OCI-LY7 (cell line): ENCODE measurements around the gene CLDN19. TPM values are rescaled to one million over a fixed set of nuclear protein-coding genes. Genes with fewer than 3 reads are reported as not detected.
A peak's percentile ranks its signal among the peaks of the same experiment; 100 is the strongest.

Source experiments
- BruUV-seq: library from RNA; stranded (reverse); fragments of 400-500 nt; replicated peaks from 2 replicates; lab custom pipeline; 2021; lab: Mats Ljungman, UMichigan
- CTCF ChIA-PET: fragments of 300-600 bp; sonication (Branson Sonifier 250); formaldehyde crosslinking; loops from one replicate; lab custom pipeline; 2022; ENCODE audit warnings: antibody characterized with exemption; ENCODE audit not compliant: unreplicated experiment; lab: Charles Lee
- POLR2A ChIA-PET: fragments of 300-600 bp; sonication (Branson Sonifier 250); formaldehyde crosslinking; loops from one replicate; lab custom pipeline; 2022; ENCODE audit warnings: antibody characterized with exemption; lab: Charles Lee
- DNase-seq: peaks from one replicate; pipeline ENCODE4 v3.0.0-alpha.2; 2015; ENCODE audit warnings: low spot score
- H2AFZ ChIP-seq: fragments of 200-600 bp; sonication (generic), shearing (Covaris generic); 2 replicates; pipeline ENCODE4 v1.6.1; 2014; ENCODE audit warnings: mild to moderate bottlenecking, antibody characterized with exemption, low read length, moderate library complexity
- H3K27ac ChIP-seq: fragments of 200-600 bp; sonication (generic); 2 replicates; pipeline ENCODE4 v1.5.1; 2014; ENCODE audit warnings: mixed run types, low read depth, mild to moderate bottlenecking, moderate library complexity, low read length, inconsistent platforms; ENCODE audit not compliant: poor library complexity, severe bottlenecking
- H3K36me3 ChIP-seq: fragments of 200-600 bp; sonication (generic); 2 replicates; pipeline ENCODE4 v1.6.1; 2014; ENCODE audit warnings: mild to moderate bottlenecking, antibody characterized with exemption, low read length, moderate library complexity, mixed read lengths; ENCODE audit not compliant: insufficient read depth
- H3K4me1 ChIP-seq: fragments of 200-600 bp; sonication (generic); 2 replicates; pipeline ENCODE4 v1.5.1; 2014; ENCODE audit warnings: mild to moderate bottlenecking, low read length; ENCODE audit not compliant: insufficient read depth, poor library complexity, severe bottlenecking
- H3K4me2 ChIP-seq: fragments of 200-600 bp; sonication (generic); 2 replicates; pipeline ENCODE4 v1.6.1; 2014; ENCODE audit warnings: mild to moderate bottlenecking, low read length
- H3K4me3 ChIP-seq: fragments of 200-600 bp; sonication (generic); 2 replicates; pipeline ENCODE4 v1.5.1; 2014; ENCODE audit warnings: mild to moderate bottlenecking, low read depth, low read length; ENCODE audit not compliant: poor library complexity, severe bottlenecking
- H3K79me2 ChIP-seq: fragments of 200-600 bp; sonication (generic); 2 replicates; pipeline ENCODE4 v1.6.1; 2016; ENCODE audit warnings: low read depth, mild to moderate bottlenecking, low read length, moderate library complexity, mixed read lengths; ENCODE audit not compliant: insufficient read depth
- H3K9me2 ChIP-seq: fragments of 200-600 bp; sonication (generic); 2 replicates; pipeline ENCODE4 v1.6.1; 2016; ENCODE audit warnings: mild to moderate bottlenecking, low read length, mixed read lengths; ENCODE audit not compliant: insufficient read depth
- H3K9me3 ChIP-seq: fragments of 200-600 bp; sonication (generic); 2 replicates; pipeline ENCODE4 v1.6.1; 2014; ENCODE audit warnings: mild to moderate bottlenecking, mixed run types, low read length, mixed read lengths
- H4K20me1 ChIP-seq: fragments of 200-600 bp; sonication (generic); 2 replicates; pipeline ENCODE4 v1.6.1; 2014; ENCODE audit warnings: mild to moderate bottlenecking, antibody characterized with exemption, low read length, moderate library complexity, mixed read lengths; ENCODE audit not compliant: insufficient read depth
- EZH2phosphoT487 ChIP-seq: fragments of 200-600 bp; sonication (generic); IDR thresholded peaks from 2 replicates; pipeline ENCODE4 v1.6.1; 2018; ENCODE audit warnings: low read depth, borderline replicate concordance, mild to moderate bottlenecking, mixed run types, antibody characterized with exemption, low read length, moderate library complexity, mixed read lengths
- intact Hi-C: fragments of 100-400 bp; cut with micrococcal nuclease; formaldehyde crosslinking; loops from one replicate; pipeline ENCODE4 v1.10.0; 2022; ENCODE audit not compliant: unreplicated experiment
- total RNA-seq, 2 experiments: library from RNA; depleted of rRNA in 1 of 2; stranded (reverse); fragments of >200 nt in 1 of 2; shearing (Covaris generic) in 1 of 2; gene quantifications; 2 replicates each; pipeline ENCODE4 v1.2.3, GENCODE V29; 2014 to 2022
- TF ChIP-seq, protein P1 (sequence below): fragments of 200-600 bp; sonication (generic); conservative IDR thresholded peaks from 2 replicates; pipeline ENCODE4 v1.5.1; 2014; ENCODE audit warnings: mild to moderate bottlenecking, antibody characterized with exemption, low read length, moderate library complexity, mixed read lengths

CLDN19 gene
- total RNA-seq, 2 experiments from 2014 or later: not detected

DNA sequence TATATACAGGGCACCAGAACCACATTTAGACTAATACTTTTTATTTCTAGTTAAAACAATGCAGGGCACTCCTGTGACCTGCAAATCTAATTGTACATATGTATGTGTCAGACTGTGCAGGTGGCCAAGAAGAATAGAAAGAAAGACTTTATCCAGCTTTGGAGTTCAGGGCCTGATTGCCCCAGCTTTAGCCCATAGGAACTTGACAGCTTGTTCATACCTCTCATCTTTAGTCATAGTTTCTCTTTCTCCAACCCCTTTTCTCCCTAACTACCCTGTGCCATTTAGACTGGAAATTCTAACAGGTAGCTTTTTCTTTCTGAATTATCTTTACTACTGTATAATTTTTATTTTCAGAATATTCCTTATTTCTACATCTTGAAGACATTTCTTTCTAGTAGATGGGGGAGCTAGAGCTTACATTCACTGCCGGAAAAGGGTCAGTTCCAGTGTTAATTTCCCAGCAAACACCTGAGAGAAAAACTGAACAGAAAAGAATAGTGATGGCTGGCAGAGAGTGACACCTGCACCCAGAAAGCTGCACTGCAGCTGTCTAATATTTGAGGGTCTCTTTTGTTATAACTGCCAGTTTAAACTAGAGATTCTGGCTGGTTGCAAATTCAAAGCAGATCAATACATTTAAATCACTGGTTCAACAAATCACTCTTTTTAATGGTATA is 49.4 kb downstream of the CLDN19 start:
- Histone ChIP-seq H3K4me1 (peaks cover 67% of the 10 kb centered on the region), H2AFZ (no peak overlapping the region), H3K36me3 (peaks cover 100% of the 10 kb centered on the region), H3K9me2 (no peaks in the 10 kb centered on the region), H3K4me2 (peak overlapping the region; percentile 98), H3K27ac (no peak overlapping the region), H3K79me2 (peaks cover 100% of the 10 kb centered on the region), H4K20me1 (peaks cover 97% of the 10 kb centered on the region), H3K9me3 (no peaks in the 10 kb centered on the region), H3K4me3 (peak overlapping the region; percentile 17)
- BruUV-seq: no TSS peak
- DNase-seq: no peak
- intact Hi-C loops: no loop called here
- ChIA-PET CTCF (no interaction called here), POLR2A (interaction anchor here (0.7 to 0.9 kb wide), 2 partner anchors 76 to 284 kb away, joined by 3 to 4 read pairs; partner anchors contain the start of genes C1orf50 and P3H1)
- TF ChIP-seq, protein P1, sequence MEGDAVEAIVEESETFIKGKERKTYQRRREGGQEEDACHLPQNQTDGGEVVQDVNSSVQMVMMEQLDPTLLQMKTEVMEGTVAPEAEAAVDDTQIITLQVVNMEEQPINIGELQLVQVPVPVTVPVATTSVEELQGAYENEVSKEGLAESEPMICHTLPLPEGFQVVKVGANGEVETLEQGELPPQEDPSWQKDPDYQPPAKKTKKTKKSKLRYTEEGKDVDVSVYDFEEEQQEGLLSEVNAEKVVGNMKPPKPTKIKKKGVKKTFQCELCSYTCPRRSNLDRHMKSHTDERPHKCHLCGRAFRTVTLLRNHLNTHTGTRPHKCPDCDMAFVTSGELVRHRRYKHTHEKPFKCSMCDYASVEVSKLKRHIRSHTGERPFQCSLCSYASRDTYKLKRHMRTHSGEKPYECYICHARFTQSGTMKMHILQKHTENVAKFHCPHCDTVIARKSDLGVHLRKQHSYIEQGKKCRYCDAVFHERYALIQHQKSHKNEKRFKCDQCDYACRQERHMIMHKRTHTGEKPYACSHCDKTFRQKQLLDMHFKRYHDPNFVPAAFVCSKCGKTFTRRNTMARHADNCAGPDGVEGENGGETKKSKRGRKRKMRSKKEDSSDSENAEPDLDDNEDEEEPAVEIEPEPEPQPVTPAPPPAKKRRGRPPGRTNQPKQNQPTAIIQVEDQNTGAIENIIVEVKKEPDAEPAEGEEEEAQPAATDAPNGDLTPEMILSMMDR: peak; percentile 60
- no peak for TF ChIP-seq EZH2phosphoT487

DNA sequence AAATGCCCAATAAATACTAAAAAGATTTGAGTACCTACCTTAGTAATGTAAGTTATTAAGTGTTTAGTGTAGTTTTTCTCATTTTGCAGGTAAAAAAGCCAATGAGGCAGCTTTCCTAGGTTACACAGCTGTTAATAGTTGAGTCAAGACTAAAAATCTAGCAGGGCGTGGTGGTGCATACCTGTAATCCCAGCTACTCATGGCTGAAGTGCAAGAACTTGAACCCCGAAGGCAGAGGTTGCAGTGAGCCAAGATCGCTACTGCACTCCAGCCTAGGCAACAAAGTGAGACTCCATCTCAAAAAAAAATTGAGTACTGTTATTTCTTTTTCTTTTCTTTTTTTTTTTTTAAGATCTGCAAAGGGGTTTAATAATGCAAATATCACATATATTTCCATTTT is 50.1 kb downstream of the CLDN19 start:
- Histone ChIP-seq H3K79me2 (peaks cover 100% of the 10 kb centered on the region), H3K27ac (no peak overlapping the region), H3K9me3 (no peaks in the 10 kb centered on the region), H3K4me1 (peaks cover 74% of the 10 kb centered on the region), H3K4me3 (peak overlapping the region; percentile 24), H3K36me3 (peaks cover 100% of the 10 kb centered on the region), H3K9me2 (no peaks in the 10 kb centered on the region), H3K4me2 (peak overlapping the region; percentile 98), H4K20me1 (peaks cover 97% of the 10 kb centered on the region), H2AFZ (no peak overlapping the region)
- BruUV-seq: no TSS peak
- intact Hi-C loops: no loop called here
- ChIA-PET POLR2A (interaction anchor here (0.6 to 0.9 kb wide), 2 partner anchors 11 to 77 kb away, joined by 4 to 5 read pairs; partner anchors contain the start of genes C1orf50 and P3H1), CTCF (no interaction called here)
- no peak for DNase-seq
- TF ChIP-seq EZH2phosphoT487: no peak
- TF ChIP-seq, protein P1: no peak

DNA sequence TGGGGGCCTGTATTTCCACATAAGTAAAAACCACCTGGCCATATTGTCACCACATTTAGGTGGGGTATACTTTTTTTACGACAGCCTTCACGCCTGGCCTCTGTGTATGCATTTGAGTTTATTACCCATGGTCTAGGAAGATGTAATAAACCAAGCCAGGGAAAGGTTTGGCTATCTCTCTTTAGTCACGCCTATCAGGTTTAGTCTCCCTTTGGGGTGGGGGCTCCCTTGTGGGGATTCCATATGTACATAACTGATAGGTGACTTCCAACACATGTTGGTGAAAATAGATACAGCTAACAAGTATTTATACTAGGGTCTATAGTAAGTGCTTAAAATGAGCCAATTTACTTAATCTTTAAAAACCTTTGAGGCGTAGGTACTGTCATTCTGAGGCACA is 53.6 kb downstream of the CLDN19 start:
- peaks cover 90% of the 10 kb centered on the region for H3K79me2 ChIP-seq
- no peak for TF ChIP-seq EZH2phosphoT487
- TF ChIP-seq, protein P1: no peak
- peaks cover 75% of the 10 kb centered on the region for H3K4me1 ChIP-seq
- peaks cover 81% of the 10 kb centered on the region for H4K20me1 ChIP-seq
- no peaks in the 10 kb centered on the region for H3K9me3 ChIP-seq
- peak overlapping the region; percentile 98 for H3K4me2 ChIP-seq
- ChIA-PET POLR2A (interaction anchor here (0.6 kb wide), 1 partner anchor 130 kb away, joined by 3 read pairs; no protein-coding TSS in a partner anchor), CTCF (no interaction called here)
- H3K36me3 ChIP-seq: peaks cover 86% of the 10 kb centered on the region
- no peak for DNase-seq
- peak overlapping the region; percentile 84 for H3K4me3 ChIP-seq
- no peak overlapping the region for H3K27ac ChIP-seq
- H2AFZ ChIP-seq: no peak overlapping the region
- intact Hi-C loops: no loop called here
- BruUV-seq: no TSS peak
- H3K9me2 ChIP-seq: no peaks in the 10 kb centered on the region
